Effector memory CD8-positive, alpha-beta T cell (primary cell): ENCODE measurements around the gene NQO1.
A peak's percentile ranks its signal among the peaks of the same experiment; 100 is the strongest.
"Not testable (repeated sequence)": the region's sequence is repeated elsewhere in the genome, so short reads cannot be mapped to it uniquely, and the experiment has no call there.

ENCODE experiments used
- ATAC-seq: fragments of 150-1000 bp; cut with Tn5 transposase; replicated peaks from 2 replicates; pipeline ENCODE4 v1.10.0; 2021; ENCODE audit warnings: mild to moderate bottlenecking, moderate library complexity
- DNase-seq, 3 experiments: peaks; one replicate each; pipeline ENCODE4 v3.0.0; 2021
- H3K27ac Mint-ChIP-seq, 2 donors: one replicate each; pipeline ENCODE4 v1.8.0; 2022; ENCODE audit warnings: mild to moderate bottlenecking in 2 of 2, mixed read lengths in 2 of 2, moderate library complexity in 2 of 2
- H3K27me3 Mint-ChIP-seq, 2 donors: one replicate each; pipeline ENCODE4 v1.8.0; 2022; ENCODE audit warnings: mixed read lengths in 2 of 2
- H3K36me3 Mint-ChIP-seq: one replicate; pipeline ENCODE4 v1.8.0; 2022; ENCODE audit warnings: mild to moderate bottlenecking, moderate library complexity, mixed read lengths; ENCODE audit not compliant: insufficient read depth
- H3K4me1 Mint-ChIP-seq, 2 donors: one replicate each; pipeline ENCODE4 v1.8.0; 2022; ENCODE audit warnings: low read depth in 2 of 2, mixed read lengths in 2 of 2
- H3K4me3 Mint-ChIP-seq, 2 donors: one replicate each; pipeline ENCODE4 v1.8.0; 2022; ENCODE audit warnings: mild to moderate bottlenecking in 2 of 2, mixed read lengths in 2 of 2, moderate library complexity in 2 of 2
- H3K9me3 Mint-ChIP-seq, 2 donors: one replicate each; pipeline ENCODE4 v1.8.0; 2022; ENCODE audit warnings: mixed read lengths in 2 of 2
- total RNA-seq, 9 experiments: gene quantifications; one replicate each; lab custom pipeline; 2026; lab: John Stamatoyannopoulos, UW

Gene NQO1
- 0.75 to 11.9 (median 8.0) reads per million in 9 experiments for total RNA-seq

DNA sequence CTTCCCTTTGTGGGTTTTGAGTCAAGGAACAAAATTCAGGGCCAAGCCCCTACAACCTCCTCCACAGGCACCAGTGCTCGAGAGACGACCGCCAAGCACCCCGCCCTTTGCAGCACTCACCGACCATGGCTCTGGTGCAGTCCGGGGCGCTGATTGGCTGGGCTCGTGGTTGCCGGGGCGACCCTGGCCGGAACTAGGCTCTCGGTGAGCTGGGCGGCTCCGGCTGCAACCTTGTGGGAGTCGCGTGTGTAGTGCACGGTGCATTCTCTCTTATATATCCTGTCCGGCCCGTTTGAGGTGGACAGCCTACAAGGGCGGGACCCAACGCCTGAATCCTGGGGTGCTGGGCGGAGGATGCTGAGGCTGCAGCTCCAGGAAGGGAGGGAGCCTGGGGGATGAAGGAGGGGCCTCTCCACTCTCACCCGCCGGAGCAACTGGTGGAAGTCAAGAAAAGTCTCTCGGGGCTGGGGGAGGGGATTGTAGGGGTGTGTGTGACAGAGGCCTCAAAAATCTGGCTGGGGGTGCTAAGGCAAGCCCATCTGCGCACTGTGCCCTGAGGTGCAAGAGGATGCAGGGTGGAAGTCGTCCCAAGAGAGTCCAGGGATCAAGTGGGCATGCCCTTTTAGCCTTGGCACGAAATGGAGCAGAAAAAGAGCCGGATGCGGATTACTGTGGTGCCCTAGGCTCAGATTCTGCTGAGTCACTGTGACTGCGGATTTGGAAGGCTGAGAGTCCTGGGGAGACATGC is at the start of gene NQO1:
TSS of gene NQO1 (minus strand) at position 248 of the 748 bp plus-strand sequence. CDS start at position 127, 121 bp downstream.
- ATAC-seq (peak; percentile 99), DNase-seq (peak; percentile 79 to 80 (median 79))
- Mint-ChIP-seq H3K27me3 (no peaks in the 10 kb centered on the region), H3K9me3 (no peaks in the 10 kb centered on the region), H3K4me1 (peaks cover 17% of the 10 kb centered on the region in 2 donors), H3K36me3 (peaks cover 11% of the 10 kb centered on the region), H3K4me3 (peak within 1 kb of the TSS; percentile 96 to 97), H3K27ac (peak within 1 kb of the TSS; percentile 89 to 94)

GRCh38 chr16:69775563-69775962 is 49.2 kb upstream of the NQO1 start:
- Mint-ChIP-seq H3K27ac (peak overlapping the region in 1 of 2 donors; percentile 2), H3K27me3 (no peaks in the 10 kb centered on the region), H3K4me1 (peaks cover 22 to 50% of the 10 kb centered on the region in 2 donors), H3K4me3 (no peak overlapping the region), H3K36me3 (peaks cover 3% of the 10 kb centered on the region), H3K9me3 (peaks cover 0 to 3% of the 10 kb centered on the region in 2 donors)
- ATAC-seq (no peak), DNase-seq (no peak)

- H3K27me3 Mint-ChIP-seq: no peaks in the 10 kb centered on the region
- H3K27ac Mint-ChIP-seq: peak overlapping the region; percentile 53 to 54
- peaks cover 7% of the 10 kb centered on the region for H3K36me3 Mint-ChIP-seq
- no peak for DNase-seq
- H3K9me3 Mint-ChIP-seq: peaks cover 0 to 3% of the 10 kb centered on the region in 2 donors
- no peak for ATAC-seq
- peaks cover 23 to 51% of the 10 kb centered on the region in 2 donors for H3K4me1 Mint-ChIP-seq
- peak overlapping the region; percentile 22 to 33 for H3K4me3 Mint-ChIP-seq
Observed at GRCh38 chr16:69773260-69773947, 47.0 kb upstream of the NQO1 start.

DNA sequence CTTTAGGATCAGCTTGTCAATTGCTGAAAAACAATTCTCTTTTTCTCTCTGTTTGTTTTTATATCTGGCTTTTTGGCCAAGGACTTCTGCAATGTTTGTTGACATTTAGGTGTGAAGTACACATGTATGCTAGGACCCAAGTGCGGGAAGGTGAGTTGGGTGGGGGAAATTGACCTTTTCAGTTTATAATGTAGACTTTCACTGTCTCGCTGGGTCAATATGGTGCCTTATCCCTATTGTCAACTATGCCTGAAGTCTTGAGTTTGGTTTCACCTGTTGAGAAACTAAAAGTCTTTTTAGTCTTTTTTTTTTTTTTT is 45.2 kb upstream of the NQO1 start:
- no peaks in the 10 kb centered on the region for H3K27me3 Mint-ChIP-seq
- H3K4me3 Mint-ChIP-seq: no peak overlapping the region
- peaks cover 24 to 55% of the 10 kb centered on the region in 2 donors for H3K4me1 Mint-ChIP-seq
- no peak for DNase-seq
- H3K9me3 Mint-ChIP-seq: peaks cover 0 to 3% of the 10 kb centered on the region in 2 donors
- H3K27ac Mint-ChIP-seq: peak overlapping the region; percentile 9 to 53
- ATAC-seq: no peak
- peaks cover 4% of the 10 kb centered on the region for H3K36me3 Mint-ChIP-seq

DNA sequence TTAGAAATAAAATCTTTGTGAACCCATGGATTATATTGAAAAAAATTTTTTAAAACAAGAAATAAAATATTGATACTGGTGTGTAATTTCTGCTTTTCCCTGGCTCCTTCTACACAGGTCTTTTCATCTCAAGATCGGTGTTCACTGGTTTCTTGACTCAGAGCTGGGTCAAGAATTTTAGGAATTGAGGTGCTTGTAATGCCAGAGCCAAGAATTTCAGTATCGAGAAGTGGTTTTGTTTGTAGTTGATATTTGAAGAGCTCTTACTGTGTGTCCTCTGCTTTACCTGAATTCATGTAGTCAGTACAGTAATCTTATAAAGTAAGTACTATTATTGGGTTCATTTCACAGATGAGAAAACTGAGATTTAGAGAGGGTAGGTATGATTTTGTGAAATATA is 43.0 kb upstream of the NQO1 start:
- H3K27me3 Mint-ChIP-seq: no peaks in the 10 kb centered on the region
- H3K36me3 Mint-ChIP-seq: peaks cover 4% of the 10 kb centered on the region
- H3K4me1 Mint-ChIP-seq: peaks cover 26 to 55% of the 10 kb centered on the region in 2 donors
- peak overlapping the region in 1 of 2 donors; percentile 33 for H3K27ac Mint-ChIP-seq
- H3K9me3 Mint-ChIP-seq: no peaks in the 10 kb centered on the region
- ATAC-seq: no peak
- no peak overlapping the region for H3K4me3 Mint-ChIP-seq
- DNase-seq: no peak

- no peaks in the 10 kb centered on the region for H3K9me3 Mint-ChIP-seq
- peaks cover 4% of the 10 kb centered on the region for H3K36me3 Mint-ChIP-seq
- DNase-seq (no peak), ATAC-seq (no peak)
- H3K4me3 Mint-ChIP-seq: no peak overlapping the region
- H3K27ac Mint-ChIP-seq: no peak overlapping the region
- no peaks in the 10 kb centered on the region for H3K27me3 Mint-ChIP-seq
- H3K4me1 Mint-ChIP-seq: peaks cover 21 to 51% of the 10 kb centered on the region in 2 donors
Observed at GRCh38 chr16:69768666-69769065, 42.3 kb upstream of the NQO1 start.

DNA sequence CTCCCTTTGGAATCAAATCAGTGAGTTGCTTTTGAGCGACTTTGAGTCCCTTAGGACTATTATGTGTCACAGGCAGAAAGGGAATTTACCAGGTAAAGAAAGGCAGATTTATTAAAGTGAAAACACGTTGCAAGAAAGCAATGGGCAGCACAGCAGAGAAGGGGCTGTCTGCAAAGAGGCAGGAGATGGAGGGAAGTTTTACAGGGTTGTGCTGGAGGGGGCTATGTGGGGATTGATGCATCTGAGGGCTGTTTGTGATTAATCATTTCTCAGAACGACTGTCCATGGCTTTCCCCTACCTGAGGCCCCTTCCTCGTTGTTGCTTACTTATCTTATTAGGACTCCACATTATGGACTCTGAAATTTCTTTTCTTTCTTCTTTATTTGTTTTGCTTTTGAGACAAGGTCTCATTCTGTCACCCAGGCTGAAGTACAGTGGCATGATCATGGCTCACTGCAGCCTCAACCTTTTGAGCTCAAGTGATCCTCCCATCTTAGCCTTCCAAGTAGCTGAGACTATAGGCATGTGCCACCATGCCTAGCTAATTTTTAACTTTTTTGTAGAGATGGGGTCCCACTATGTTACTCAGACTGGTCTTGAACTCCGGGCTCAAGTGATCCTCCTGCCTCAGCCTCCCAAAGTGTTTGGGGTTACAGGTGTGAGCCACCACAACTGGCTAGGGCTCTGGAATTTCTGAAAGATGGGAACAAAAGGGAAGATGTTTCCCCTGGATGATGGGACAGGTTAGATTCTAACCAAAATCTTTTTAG is 41.3 kb upstream of the NQO1 start:
- Mint-ChIP-seq H3K4me1 (peaks cover 18 to 49% of the 10 kb centered on the region in 2 donors), H3K9me3 (no peaks in the 10 kb centered on the region), H3K36me3 (peaks cover 12% of the 10 kb centered on the region), H3K4me3 (no peak overlapping the region), H3K27me3 (no peaks in the 10 kb centered on the region), H3K27ac (peak overlapping the region in 1 of 2 donors; percentile 32)
- ATAC-seq (no peak), DNase-seq (no peak)

DNA sequence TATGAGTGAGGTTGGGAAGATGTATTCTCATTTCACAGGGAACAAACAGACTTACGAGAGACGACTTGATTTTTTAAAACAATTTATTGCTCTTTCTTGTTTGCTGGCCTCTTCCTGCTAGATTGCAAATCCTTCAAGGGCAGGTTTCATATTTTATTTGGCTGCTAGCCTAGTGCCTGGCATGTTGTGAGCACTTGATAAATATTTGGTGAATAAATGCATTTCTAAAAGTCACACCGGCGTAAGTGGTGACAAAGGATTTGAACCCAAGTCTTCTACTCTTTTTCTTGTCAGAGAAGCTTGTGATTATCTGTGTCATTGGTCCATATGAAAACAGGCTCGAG is 37.2 kb upstream of the NQO1 start:
- ATAC-seq (no peak), DNase-seq (no peak)
- H3K4me1 Mint-ChIP-seq: peaks cover 13 to 29% of the 10 kb centered on the region in 2 donors
- peaks cover 20% of the 10 kb centered on the region for H3K36me3 Mint-ChIP-seq
- no peaks in the 10 kb centered on the region for H3K9me3 Mint-ChIP-seq
- peak overlapping the region; percentile 85 to 91 for H3K4me3 Mint-ChIP-seq
- peak overlapping the region; percentile 97 to 98 for H3K27ac Mint-ChIP-seq
- H3K27me3 Mint-ChIP-seq: no peaks in the 10 kb centered on the region

- H3K4me3 Mint-ChIP-seq: peak overlapping the region; percentile 85 to 91
- ATAC-seq: peak; percentile 42
- DNase-seq: peak in 1 of 3 experiments; percentile 18
- peaks cover 13 to 27% of the 10 kb centered on the region in 2 donors for H3K4me1 Mint-ChIP-seq
- peak overlapping the region; percentile 97 to 98 for H3K27ac Mint-ChIP-seq
- H3K27me3 Mint-ChIP-seq: no peaks in the 10 kb centered on the region
- H3K36me3 Mint-ChIP-seq: peaks cover 24% of the 10 kb centered on the region
- no peaks in the 10 kb centered on the region for H3K9me3 Mint-ChIP-seq
Observed at GRCh38 chr16:69762814-69763598, 36.6 kb upstream of the NQO1 start.

- Mint-ChIP-seq H3K27me3 (peaks cover 0 to 1% of the 10 kb centered on the region in 2 donors), H3K27ac (peak within 1 kb of the TSS; percentile 97 to 98), H3K4me3 (peak within 1 kb of the TSS; percentile 85 to 91), H3K4me1 (peaks cover 11 to 24% of the 10 kb centered on the region in 2 donors), H3K9me3 (no peaks in the 10 kb centered on the region), H3K36me3 (peaks cover 24% of the 10 kb centered on the region)
- ATAC-seq: peak; percentile 85
- DNase-seq: peak; percentile 65 to 71 (median 69)
Observed at GRCh38 chr16:69761983-69762813, 35.8 kb upstream of the NQO1 start, which contains the start of gene WWP2. TSS of gene WWP2 (plus strand) at chr16:69762332. CDS start at chr16:69787011, 24,679 bp downstream.

- H3K27me3 Mint-ChIP-seq, ATAC-seq, H3K27ac Mint-ChIP-seq, DNase-seq, H3K4me3 Mint-ChIP-seq, H3K9me3 Mint-ChIP-seq: not testable (repeated sequence)
- Mint-ChIP-seq H3K36me3 (peaks cover 29% of the 10 kb centered on the region), H3K4me1 (peaks cover 24 to 26% of the 10 kb centered on the region in 2 donors)
Observed at GRCh38 chr16:69757375-69757774, 31.0 kb upstream of the NQO1 start.

- DNase-seq: no peak
- Mint-ChIP-seq H3K9me3 (no peaks in the 10 kb centered on the region), H3K27ac (no peak overlapping the region), H3K4me1 (peaks cover 27 to 31% of the 10 kb centered on the region in 2 donors), H3K36me3 (peaks cover 29% of the 10 kb centered on the region), H3K4me3 (peak overlapping the region in 1 of 2 donors; percentile 20), H3K27me3 (peaks cover 0 to 9% of the 10 kb centered on the region in 2 donors)
- no peak for ATAC-seq
Observed at GRCh38 chr16:69756705-69757104, 30.3 kb upstream of the NQO1 start.
